Tibial nerve (tissue), 4 donors: ENCODE results near the gene CFD. TPM values are rescaled to one million over a fixed set of nuclear protein-coding genes. Genes with fewer than 3 reads are reported as not detected.
A peak's percentile ranks its signal among the peaks of the same experiment; 100 is the strongest.

ENCODE experiments used
- DNase-seq, 2 donors: peaks; one replicate each; pipeline ENCODE4 v3.0.0-alpha.2; 2019; ENCODE audit warnings: low spot score in 2 of 2
- H3K27ac ChIP-seq, 4 donors: fragments of 200-600 bp; sonication (generic) in 3 of 4; one replicate each; pipeline ENCODE4 v1.5.1; 2017 to 2019; ENCODE audit warnings: mild to moderate bottlenecking in 1 of 4
- H3K27me3 ChIP-seq, 2 donors: fragments of 200-600 bp; sonication (generic) in 1 of 2; one replicate each; pipeline versions ENCODE4 v1.5.1 to v1.6.0; 2017 to 2019
- H3K36me3 ChIP-seq, 3 donors: fragments of 200-600 bp; sonication (generic); one replicate each; pipeline ENCODE4 v1.5.1; 2018 to 2019
- H3K4me1 ChIP-seq, 4 donors: fragments of 200-600 bp; sonication (generic) in 3 of 4; one replicate each; pipeline ENCODE4 v1.5.1; 2017 to 2019
- H3K4me3 ChIP-seq, 4 donors: fragments of 200-600 bp; sonication (generic) in 3 of 4; one replicate each; pipeline ENCODE4 v1.5.1; 2017 to 2019; ENCODE audit warnings: mild to moderate bottlenecking in 1 of 4, moderate library complexity in 1 of 4
- H3K9me3 ChIP-seq, 4 donors: fragments of 200-600 bp; sonication (generic) in 3 of 4; one replicate each; pipeline ENCODE4 v1.5.1; 2017 to 2019
- EP300 ChIP-seq, 2 donors: sonication (generic); formaldehyde crosslinking; IDR thresholded peaks; one replicate each; pipeline ENCODE4 v1.6.1; 2017; ENCODE audit warnings: antibody characterized with exemption in 2 of 2, mild to moderate bottlenecking in 1 of 2
- POLR2A ChIP-seq, 2 donors: fragments of 450-650 bp; IDR thresholded peaks; one replicate each; pipeline ENCODE4 v1.6.1; 2017; ENCODE audit warnings: antibody characterized with exemption in 2 of 2, mild to moderate bottlenecking in 2 of 2, moderate library complexity in 2 of 2
- WGBS, 2 donors: methylation state at CpG; one replicate each; pipeline ENCODE4 v1.1.5; 2018; 5-methylcytosine and 5-hydroxymethylcytosine counted together
- total RNA-seq, 4 donors: library from RNA; depleted of rRNA; stranded (reverse); fragments of >200 nt; gene quantifications; one replicate each; pipeline ENCODE4 v1.1.0, GENCODE V29; 2016
- TF ChIP-seq, protein P1 (sequence below), 5 experiments: fragments of 200-600 bp in 3 of 5; fragments of 450-650 bp in 2 of 5; sonication (generic) in 3 of 5; IDR thresholded peaks; one replicate each; pipeline ENCODE4 v1.5.1; 2016 to 2019; ENCODE audit warnings: antibody characterized with exemption in 5 of 5, mild to moderate bottlenecking in 3 of 5, moderate library complexity in 2 of 5

CFD gene
- total RNA-seq, 4 donors from 2014 or later: 1,040 to 7,538 (median 2,843) TPM

DNA sequence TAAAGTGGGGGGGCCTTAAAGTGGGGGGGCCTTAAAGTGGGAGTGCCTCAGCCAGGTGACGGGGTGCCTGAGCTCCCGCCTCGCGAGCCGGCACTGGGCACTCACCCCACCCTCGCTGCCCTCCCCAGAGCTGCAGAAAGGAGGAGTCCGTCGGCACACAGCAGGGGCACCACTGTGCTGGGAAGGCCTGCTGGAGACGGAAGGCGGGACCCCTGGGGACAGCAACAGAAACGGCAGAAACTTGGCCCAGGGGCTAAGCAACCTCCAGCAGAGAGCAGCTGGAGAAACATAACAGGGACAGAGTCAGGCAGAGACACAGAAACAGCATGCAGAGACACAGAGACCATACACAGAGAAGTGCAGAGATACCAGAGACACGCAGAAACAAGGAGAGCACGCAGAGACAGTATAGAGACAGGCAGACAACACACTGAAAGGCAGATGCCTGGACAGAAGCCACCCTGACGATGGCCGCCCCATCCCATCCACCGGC, 7.9 kb downstream of the CFD start:
- peaks cover 0 to 48% (median 21%) of the 10 kb centered on the region in 4 donors for H3K4me1 ChIP-seq
- H3K27me3 ChIP-seq: peaks cover 0 to 5% of the 10 kb centered on the region in 2 donors
- TF ChIP-seq, protein P1, sequence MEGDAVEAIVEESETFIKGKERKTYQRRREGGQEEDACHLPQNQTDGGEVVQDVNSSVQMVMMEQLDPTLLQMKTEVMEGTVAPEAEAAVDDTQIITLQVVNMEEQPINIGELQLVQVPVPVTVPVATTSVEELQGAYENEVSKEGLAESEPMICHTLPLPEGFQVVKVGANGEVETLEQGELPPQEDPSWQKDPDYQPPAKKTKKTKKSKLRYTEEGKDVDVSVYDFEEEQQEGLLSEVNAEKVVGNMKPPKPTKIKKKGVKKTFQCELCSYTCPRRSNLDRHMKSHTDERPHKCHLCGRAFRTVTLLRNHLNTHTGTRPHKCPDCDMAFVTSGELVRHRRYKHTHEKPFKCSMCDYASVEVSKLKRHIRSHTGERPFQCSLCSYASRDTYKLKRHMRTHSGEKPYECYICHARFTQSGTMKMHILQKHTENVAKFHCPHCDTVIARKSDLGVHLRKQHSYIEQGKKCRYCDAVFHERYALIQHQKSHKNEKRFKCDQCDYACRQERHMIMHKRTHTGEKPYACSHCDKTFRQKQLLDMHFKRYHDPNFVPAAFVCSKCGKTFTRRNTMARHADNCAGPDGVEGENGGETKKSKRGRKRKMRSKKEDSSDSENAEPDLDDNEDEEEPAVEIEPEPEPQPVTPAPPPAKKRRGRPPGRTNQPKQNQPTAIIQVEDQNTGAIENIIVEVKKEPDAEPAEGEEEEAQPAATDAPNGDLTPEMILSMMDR (IDR thresholded peaks at IDR 0.05): no peak
- TF ChIP-seq POLR2A (IDR thresholded peaks at IDR 0.05): no peak
- no peak for TF ChIP-seq EP300 (IDR thresholded peaks at IDR 0.05)
- peaks cover 0 to 59% (median 0%) of the 10 kb centered on the region in 3 donors for H3K36me3 ChIP-seq
- H3K4me3 ChIP-seq: no peak overlapping the region
- peak overlapping the region in 1 of 4 donors; percentile 90 for H3K27ac ChIP-seq
- no peaks in the 10 kb centered on the region for H3K9me3 ChIP-seq
- DNase-seq: no peak
- 62 to 64% methylated on average over 10 to 15 of the region's 16 CpGs for WGBS, 2 donors

DNA sequence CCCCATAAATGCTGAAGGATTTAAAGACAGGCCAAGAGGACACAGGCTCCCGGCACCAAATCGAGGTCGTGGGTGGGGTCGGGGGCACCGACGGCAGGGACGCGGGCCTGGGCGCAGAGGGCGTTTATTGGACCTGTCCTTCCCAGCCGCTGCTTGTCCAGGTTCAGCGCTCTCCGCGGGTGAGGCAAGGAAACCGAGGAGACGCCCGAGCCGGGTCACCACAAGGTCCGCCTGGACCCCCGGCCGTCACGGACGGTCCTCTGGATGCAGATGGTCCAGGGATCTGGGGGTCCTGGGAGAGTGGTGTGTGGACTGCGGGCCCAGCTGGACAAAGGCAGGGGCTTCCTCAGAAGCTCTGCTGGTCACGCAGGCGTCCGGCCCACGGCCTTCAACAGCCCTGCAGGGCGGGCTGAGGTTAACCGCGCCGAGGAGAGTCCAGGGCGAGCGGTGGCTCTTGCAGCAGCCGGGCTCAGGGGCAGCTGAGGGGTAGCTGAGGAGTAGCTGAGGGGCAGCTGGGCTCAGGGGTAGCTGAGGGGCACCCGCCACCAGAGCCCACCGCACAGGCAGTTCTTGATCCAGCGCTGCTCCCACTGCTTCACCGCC, 8.5 kb downstream of the CFD start:
- Histone ChIP-seq H3K27ac (peak overlapping the region in 2 of 4 donors; percentile 90), H3K4me3 (no peak overlapping the region), H3K27me3 (no peaks in the 10 kb centered on the region), H3K36me3 (peaks cover 0 to 63% (median 0%) of the 10 kb centered on the region in 3 donors), H3K4me1 (peaks cover 0 to 46% (median 16%) of the 10 kb centered on the region in 4 donors), H3K9me3 (no peaks in the 10 kb centered on the region)
- TF ChIP-seq, protein P1 (IDR thresholded peaks at IDR 0.05): no peak
- 91% methylated on average over 29 to 35 of the region's 39 CpGs for WGBS, 2 donors
- DNase-seq: no peak

DNA sequence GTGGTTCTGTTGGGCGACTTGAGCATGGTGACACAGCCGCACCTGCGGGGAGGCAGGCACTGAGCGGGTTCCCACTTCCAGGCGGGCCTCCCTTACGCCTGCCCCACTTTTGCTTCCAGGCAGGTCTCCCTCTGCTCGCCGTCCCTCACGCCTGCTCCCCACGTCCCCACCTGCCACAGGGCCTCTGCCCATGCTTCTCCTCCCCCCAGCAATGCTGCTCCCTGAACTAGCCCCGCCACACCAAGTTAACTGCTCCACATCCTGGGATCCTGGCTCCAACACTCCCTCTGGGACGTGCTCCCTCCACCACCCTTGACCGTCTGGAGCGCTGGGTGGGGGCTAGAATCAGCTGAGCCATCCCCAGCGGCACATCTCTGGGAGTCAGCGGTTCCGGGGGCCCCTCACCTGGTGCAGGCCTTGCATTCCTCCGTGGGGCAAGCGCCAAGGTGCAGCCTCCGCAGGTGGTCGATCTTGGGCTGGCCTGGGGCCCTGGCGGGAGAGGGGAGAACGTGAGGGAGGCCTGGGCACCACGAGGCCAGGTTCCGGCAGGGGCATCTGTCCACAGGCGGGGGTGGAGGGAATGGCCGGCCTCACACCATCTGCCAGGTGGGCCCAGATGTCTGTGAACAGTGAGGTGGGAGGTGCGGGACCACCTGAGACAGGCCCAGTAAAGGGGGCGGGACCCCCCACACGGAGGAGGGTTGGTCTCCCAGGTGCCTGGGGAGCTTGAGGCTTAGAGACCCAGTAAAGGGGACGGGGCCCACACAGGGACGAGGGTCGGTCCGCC, 9.2 kb downstream of the CFD start:
- no peaks in the 10 kb centered on the region for H3K9me3 ChIP-seq
- H3K36me3 ChIP-seq: peaks cover 0 to 67% (median 0%) of the 10 kb centered on the region in 3 donors
- no peak for DNase-seq
- H3K27ac ChIP-seq: peak overlapping the region; percentile 80 to 90 (median 86)
- no peaks in the 10 kb centered on the region for H3K27me3 ChIP-seq
- WGBS, 2 donors: 88 to 92% methylated on average over 29 to 34 of the region's 34 CpGs
- no peak overlapping the region for H3K4me3 ChIP-seq
- TF ChIP-seq EP300 (IDR thresholded peaks at IDR 0.05) (no peak), POLR2A (IDR thresholded peaks at IDR 0.05) (no peak)
- TF ChIP-seq, protein P1 (IDR thresholded peaks at IDR 0.05): no peak
- peaks cover 0 to 47% (median 13%) of the 10 kb centered on the region in 4 donors for H3K4me1 ChIP-seq

DNA sequence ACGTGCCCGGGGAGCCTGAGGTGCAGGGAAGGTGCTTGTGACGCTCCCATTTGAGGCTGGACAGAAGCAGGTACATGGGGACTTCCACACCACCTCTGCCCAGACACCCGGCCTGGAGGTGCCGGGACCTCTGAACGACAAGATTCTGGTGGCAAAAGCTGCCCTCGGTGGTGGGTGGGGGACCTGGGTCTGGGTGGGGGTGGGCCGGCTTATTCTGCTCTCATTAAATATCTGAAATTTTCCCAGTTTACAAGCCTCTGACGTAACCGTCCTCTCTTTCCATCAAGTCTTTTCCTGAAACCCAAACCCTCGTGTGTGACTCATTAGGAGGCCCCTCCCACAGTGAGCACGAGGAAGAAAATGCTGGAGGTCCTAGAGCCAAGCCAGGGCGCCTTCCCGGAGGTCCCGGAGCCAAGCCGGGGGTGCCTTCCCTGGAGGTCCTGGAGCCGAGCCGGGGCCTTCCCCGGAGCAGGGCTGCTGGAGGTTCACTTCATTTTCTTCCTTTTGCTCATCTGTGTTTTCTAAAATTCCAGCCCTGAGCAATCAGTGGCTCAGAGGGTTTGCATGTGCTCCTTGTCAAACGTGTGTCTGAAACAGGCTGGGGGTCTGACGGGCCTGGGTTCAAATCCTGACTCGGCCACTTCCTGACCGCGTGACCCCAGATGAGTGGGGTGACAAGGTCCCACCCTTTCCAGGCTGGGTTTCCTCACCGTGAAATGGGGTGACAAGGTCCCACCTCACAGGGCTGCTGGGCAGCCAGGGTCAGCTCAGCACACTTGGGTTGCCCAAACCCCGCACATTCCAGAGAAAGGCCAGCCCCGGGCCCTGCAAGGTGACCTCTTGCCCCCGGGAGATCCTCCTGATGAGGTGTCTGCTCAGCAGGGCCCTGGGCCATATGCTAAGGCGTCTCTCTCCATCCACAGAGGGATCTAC, 10.0 kb downstream of the CFD start:
- Histone ChIP-seq H3K36me3 (peaks cover 0 to 76% (median 0%) of the 10 kb centered on the region in 3 donors), H3K27me3 (no peaks in the 10 kb centered on the region), H3K4me3 (no peak overlapping the region), H3K9me3 (no peaks in the 10 kb centered on the region), H3K27ac (peak overlapping the region; percentile 80 to 90 (median 86)), H3K4me1 (peaks cover 0 to 43% (median 13%) of the 10 kb centered on the region in 4 donors)
- DNase-seq: peak; percentile 58 to 80
- WGBS, 2 donors: 54% methylated on average over 29 of the region's 29 CpGs
- peak in 1 of 2 donors; percentile 59 for TF ChIP-seq EP300 (IDR thresholded peaks at IDR 0.05)
- TF ChIP-seq, protein P1 (IDR thresholded peaks at IDR 0.05): no peak
- TF ChIP-seq POLR2A (IDR thresholded peaks at IDR 0.05): no peak
